IMR-90 (cell line): ENCODE measurements around the gene CATSPERZ. TPM values are rescaled to one million over a fixed set of nuclear protein-coding genes. Genes with fewer than 3 reads are reported as not detected.
A peak's percentile ranks its signal among the peaks of the same experiment; 100 is the strongest.
"Not testable (repeated sequence)": the region's sequence is repeated elsewhere in the genome, so short reads cannot be mapped to it uniquely, and the experiment has no call there.

Experiments
- ATAC-seq: fragments of 200-7000 bp; cut with Tn5 transposase; 2 replicates; pipeline ENCODE4 v1.9.1; 2020; ENCODE audit warnings: low read depth, mild to moderate bottlenecking, moderate library complexity
- BruUV-seq: library from RNA; stranded (reverse); fragments of 400-500 nt; replicated peaks from 2 replicates; lab custom pipeline; 2021; lab: Mats Ljungman, UMichigan
- CTCF ChIA-PET: fragments of 300-600 bp; formaldehyde crosslinking; extraction: SDS; loops from one replicate; lab custom pipeline; 2021; ENCODE audit warnings: antibody characterized with exemption; lab: Yijun Ruan, JAX
- POLR2A ChIA-PET: fragments of 300-600 bp; sonication (Branson Sonifier 250); formaldehyde crosslinking; loops from one replicate; lab custom pipeline; 2022; ENCODE audit warnings: antibody characterized with exemption; ENCODE audit not compliant: unreplicated experiment; lab: Charles Lee
- DNase-seq: peaks from one replicate; pipeline ENCODE4 v3.0.0; 2013
- H2AFZ ChIP-seq: replicated peaks from 2 replicates; pipeline ENCODE3; 2013; ENCODE audit warnings: low read length, mild to moderate bottlenecking; ENCODE audit not compliant: poor library complexity
- H2AK5ac ChIP-seq: 2 replicates; pipeline ENCODE4 v1.6.1; 2013; ENCODE audit warnings: low read depth, low read length, inconsistent platforms
- H2AK9ac ChIP-seq: replicated peaks from 2 replicates; pipeline ENCODE3; 2013; ENCODE audit warnings: mild to moderate bottlenecking, low read depth, low read length, moderate library complexity; ENCODE audit not compliant: poor library complexity
- H2BK120ac ChIP-seq: 2 replicates; pipeline ENCODE4 v1.6.1; 2013; ENCODE audit warnings: low read depth, low read length, inconsistent platforms
- H2BK15ac ChIP-seq: 3 replicates; pipeline ENCODE4 v1.6.1; 2013; ENCODE audit warnings: low read depth, low read length, inconsistent platforms
- H2BK20ac ChIP-seq: 2 replicates; pipeline ENCODE4 v1.6.1; 2013; ENCODE audit warnings: low read depth, mild to moderate bottlenecking, inconsistent platforms, low read length, moderate library complexity
- H2BK5ac ChIP-seq: 2 replicates; pipeline ENCODE4 v1.6.1; 2013; ENCODE audit warnings: mild to moderate bottlenecking, low read depth, low read length, inconsistent platforms; ENCODE audit not compliant: poor library complexity, severe bottlenecking
- H3K14ac ChIP-seq: replicated peaks from 2 replicates; pipeline ENCODE4 v1.6.1; 2013; ENCODE audit warnings: low read depth, low read length, inconsistent platforms
- H3K18ac ChIP-seq: 2 replicates; pipeline ENCODE4 v1.6.1; 2013; ENCODE audit warnings: low read depth, low read length, control low read depth
- H3K23ac ChIP-seq: 2 replicates; pipeline ENCODE4 v1.6.1; 2013; ENCODE audit warnings: low read depth, low read length, inconsistent platforms
- H3K27ac ChIP-seq: 2 replicates; pipeline ENCODE4 v1.5.1; 2013; ENCODE audit warnings: mild to moderate bottlenecking, control low read depth, low read length; ENCODE audit not compliant: insufficient read depth
- H3K27me3 ChIP-seq: 2 replicates; pipeline ENCODE4 v1.6.1; 2013; ENCODE audit warnings: low read length; ENCODE audit not compliant: control insufficient read depth, insufficient read depth
- H3K36me3 ChIP-seq: 2 replicates; pipeline ENCODE4 v1.6.1; 2013; ENCODE audit warnings: low read length, mixed read lengths; ENCODE audit not compliant: control insufficient read depth, insufficient read depth
- H3K4ac ChIP-seq: 2 replicates; pipeline ENCODE4 v1.6.1; 2013; ENCODE audit warnings: low read depth, low read length, inconsistent platforms
- H3K4me1 ChIP-seq: 2 replicates; pipeline ENCODE4 v1.6.1; 2013; ENCODE audit warnings: low read length, mixed read lengths; ENCODE audit not compliant: control insufficient read depth, insufficient read depth
- H3K4me2 ChIP-seq: 2 replicates; pipeline ENCODE4 v1.6.1; 2013; ENCODE audit warnings: low read depth, mild to moderate bottlenecking, control low read depth, low read length, moderate library complexity
- H3K4me3 ChIP-seq: 2 replicates; pipeline ENCODE4 v1.5.1; 2013; ENCODE audit warnings: low read depth, mild to moderate bottlenecking, control low read depth, low read length, moderate library complexity; ENCODE audit not compliant: insufficient read depth
- H3K56ac ChIP-seq: 2 replicates; pipeline ENCODE4 v1.6.1; 2013; ENCODE audit warnings: low read length, inconsistent platforms; ENCODE audit not compliant: insufficient read depth; ENCODE audit errors: extremely low read depth
- H3K79me1 ChIP-seq, 2 experiments: 2 replicates each; pipeline ENCODE4 v1.6.1; 2013; ENCODE audit warnings: low read length in 2 of 2, inconsistent platforms in 1 of 2, low read depth in 1 of 2
- H3K9ac ChIP-seq: 2 replicates; pipeline ENCODE4 v1.6.1; 2013; ENCODE audit warnings: low read depth, low read length, control low read depth
- H3K9me1 ChIP-seq: 2 replicates; pipeline ENCODE4 v1.6.1; 2013; ENCODE audit warnings: low read length, inconsistent platforms; ENCODE audit not compliant: insufficient read depth
- H3K9me3 ChIP-seq: 2 replicates; pipeline ENCODE4 v1.6.1; 2013; ENCODE audit warnings: low read length; ENCODE audit not compliant: control insufficient read depth, insufficient read depth
- H4K20me1 ChIP-seq: 2 replicates; pipeline ENCODE4 v1.6.1; 2013; ENCODE audit warnings: low read length, inconsistent platforms; ENCODE audit not compliant: insufficient read depth
- H4K5ac ChIP-seq: 2 replicates; pipeline ENCODE4 v1.6.1; 2013; ENCODE audit warnings: mild to moderate bottlenecking, low read depth, low read length, control low read depth
- H4K8ac ChIP-seq, 2 experiments: 2 replicates each; pipeline ENCODE4 v1.6.1; 2013; ENCODE audit warnings: low read depth in 2 of 2, low read length in 2 of 2, control low read depth in 1 of 2, inconsistent platforms in 1 of 2
- H4K91ac ChIP-seq: 2 replicates; pipeline ENCODE4 v1.6.1; 2013; ENCODE audit warnings: low read depth, low read length, inconsistent platforms; ENCODE audit not compliant: insufficient read depth
- MAZ ChIP-seq: IDR thresholded peaks from 2 replicates; pipeline ENCODE4 v1.6.1; 2012; ENCODE audit warnings: low read depth, mild to moderate bottlenecking, low read length, improper control_type of control experiment, moderate library complexity, borderline replicate concordance
- MXI1 ChIP-seq: IDR thresholded peaks from 2 replicates; pipeline ENCODE4 v1.6.1; 2012; ENCODE audit warnings: low read depth, mild to moderate bottlenecking, low read length, moderate library complexity, borderline replicate concordance
- SMC3 ChIP-seq: fragments of 150-350 bp; IDR thresholded peaks from 2 replicates; pipeline ENCODE4 v1.6.1; 2016; ENCODE audit warnings: low read depth, mild to moderate bottlenecking, antibody characterized with exemption, low read length, moderate library complexity
- WGBS, 2 experiments: methylation state at CpG; one replicate each; pipeline versions ENCODE4 v1.1.5 to v1.1.7; 2013; ENCODE audit warnings: missing lambda C conversion rate in 2 of 2; ENCODE audit not compliant: insufficient read length in 1 of 2; ENCODE audit errors: extremely low coverage in 2 of 2; 5-methylcytosine and 5-hydroxymethylcytosine counted together
- dilution Hi-C: fragments of 300-500 bp; cut with HindIII; formaldehyde crosslinking; loops from one replicate; pipeline ENCODE4 v1.14.3; 2018; ENCODE audit warnings: low sequenced_read_pairs; ENCODE audit not compliant: unreplicated experiment
- in situ Hi-C: fragments of 300-500 bp; cut with MboI; formaldehyde crosslinking; loops from 3 replicates; pipeline ENCODE4 v1.14.3; 2019; ENCODE audit warnings: low sequenced_read_pairs, inconsistent platforms, mixed read lengths
- intact Hi-C: fragments of 100-400 bp; cut with micrococcal nuclease; formaldehyde crosslinking; loops from 2 replicates; pipeline ENCODE4 v1.10.0; 2022
- polyA plus RNA-seq, 3 experiments: library from polyadenylated mRNA; depleted of rRNA; stranded (reverse); fragments of >200 nt; gene quantifications; 2 replicates each; pipeline ENCODE4 v1.2.3, GENCODE V29; 2012; ENCODE audit warnings: low replicate concordance in 1 of 3
- total RNA-seq: library from RNA; depleted of rRNA; stranded (reverse); fragments of >200 nt; gene quantifications from 2 replicates; pipeline ENCODE4 v1.2.3, GENCODE V29; 2012
- TF ChIP-seq, protein P1 (sequence below): conservative IDR thresholded peaks from 2 replicates; pipeline ENCODE4 v1.5.1; 2012; ENCODE audit warnings: mild to moderate bottlenecking, low read depth, low read length, improper control_type of control experiment

CATSPERZ gene
- total and polyA plus RNA-seq, 2 of the 4 experiments (the other 2 are of a cell fraction), result not detected

DNA sequence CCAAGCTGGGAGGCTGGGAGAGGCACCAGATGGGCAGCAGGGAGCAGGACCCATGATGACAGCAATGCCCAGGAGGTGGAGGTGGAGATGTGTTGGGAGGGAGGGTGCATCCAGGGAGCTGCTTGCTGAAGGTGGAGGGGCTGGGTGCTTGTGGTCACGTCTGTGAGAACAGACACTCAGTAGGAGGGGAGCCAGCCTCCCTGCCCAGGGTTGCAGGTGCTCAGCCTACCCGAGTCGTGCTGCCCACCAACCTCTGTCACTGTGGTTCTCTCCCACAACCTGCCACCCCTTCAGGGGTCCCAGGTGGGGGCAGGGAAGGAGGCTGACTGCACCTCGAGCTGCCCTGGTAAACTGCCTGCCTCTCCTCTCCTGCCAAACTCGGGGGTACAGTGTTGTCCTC is 23.2 kb downstream of the CATSPERZ start:
- H2BK120ac ChIP-seq, result no peak overlapping the region
- H4K8ac ChIP-seq, result no peak overlapping the region
- H3K27ac ChIP-seq, result no peak overlapping the region
- H3K79me1 ChIP-seq, result peaks cover 7 to 22% of the 10 kb centered on the region in 2 experiments
- H3K4me1 ChIP-seq, result peaks cover 10% of the 10 kb centered on the region
- H2AK9ac ChIP-seq, result peak overlapping the region; percentile 50
- dilution Hi-C loops (no loop called here), intact Hi-C loops (no loop called here), in situ Hi-C loops (no loop called here)
- H3K9me1 ChIP-seq, result peaks cover 14% of the 10 kb centered on the region
- H4K5ac ChIP-seq, result no peak overlapping the region
- no peak overlapping the region for H4K91ac ChIP-seq
- DNase-seq (no peak), ATAC-seq (no peak)
- H4K20me1 ChIP-seq, result no peaks in the 10 kb centered on the region; the same call in 1 of the 2 replicates
- H2BK5ac ChIP-seq, result peak overlapping the region; percentile 16
- no CpG with 5 or more reads among the region's 5 CpGs for WGBS, 2 experiments
- H2AFZ ChIP-seq, result peak overlapping the region; percentile 11
- H2BK15ac ChIP-seq, result no peak overlapping the region
- peaks cover 22% of the 10 kb centered on the region for H3K36me3 ChIP-seq
- no peak overlapping the region for H3K4ac ChIP-seq
- H3K14ac ChIP-seq, result no peak overlapping the region
- H2AK5ac ChIP-seq, result no peak overlapping the region; the same call in 1 of the 2 replicates
- no peaks in the 10 kb centered on the region; the same call in 1 of the 2 replicates for H3K27me3 ChIP-seq
- H3K4me2 ChIP-seq, result no peak overlapping the region
- ChIA-PET POLR2A (no interaction called here), CTCF (no interaction called here)
- no TSS peak for BruUV-seq
- no peak overlapping the region for H3K4me3 ChIP-seq
- no peak overlapping the region for H3K23ac ChIP-seq
- no peak overlapping the region for H3K9ac ChIP-seq
- H3K9me3 ChIP-seq, result 0 out of 2 replicates have a peak, but pooled peaks cover 2% of the 10 kb centered on the region
- H2BK20ac ChIP-seq, result no peak overlapping the region
- TF ChIP-seq SMC3 (no peak), MXI1 (no peak), MAZ (no peak)
- TF ChIP-seq, protein P1, sequence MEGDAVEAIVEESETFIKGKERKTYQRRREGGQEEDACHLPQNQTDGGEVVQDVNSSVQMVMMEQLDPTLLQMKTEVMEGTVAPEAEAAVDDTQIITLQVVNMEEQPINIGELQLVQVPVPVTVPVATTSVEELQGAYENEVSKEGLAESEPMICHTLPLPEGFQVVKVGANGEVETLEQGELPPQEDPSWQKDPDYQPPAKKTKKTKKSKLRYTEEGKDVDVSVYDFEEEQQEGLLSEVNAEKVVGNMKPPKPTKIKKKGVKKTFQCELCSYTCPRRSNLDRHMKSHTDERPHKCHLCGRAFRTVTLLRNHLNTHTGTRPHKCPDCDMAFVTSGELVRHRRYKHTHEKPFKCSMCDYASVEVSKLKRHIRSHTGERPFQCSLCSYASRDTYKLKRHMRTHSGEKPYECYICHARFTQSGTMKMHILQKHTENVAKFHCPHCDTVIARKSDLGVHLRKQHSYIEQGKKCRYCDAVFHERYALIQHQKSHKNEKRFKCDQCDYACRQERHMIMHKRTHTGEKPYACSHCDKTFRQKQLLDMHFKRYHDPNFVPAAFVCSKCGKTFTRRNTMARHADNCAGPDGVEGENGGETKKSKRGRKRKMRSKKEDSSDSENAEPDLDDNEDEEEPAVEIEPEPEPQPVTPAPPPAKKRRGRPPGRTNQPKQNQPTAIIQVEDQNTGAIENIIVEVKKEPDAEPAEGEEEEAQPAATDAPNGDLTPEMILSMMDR, result no peak
- H3K18ac ChIP-seq, result no peak overlapping the region
- no peak overlapping the region for H3K56ac ChIP-seq

DNA sequence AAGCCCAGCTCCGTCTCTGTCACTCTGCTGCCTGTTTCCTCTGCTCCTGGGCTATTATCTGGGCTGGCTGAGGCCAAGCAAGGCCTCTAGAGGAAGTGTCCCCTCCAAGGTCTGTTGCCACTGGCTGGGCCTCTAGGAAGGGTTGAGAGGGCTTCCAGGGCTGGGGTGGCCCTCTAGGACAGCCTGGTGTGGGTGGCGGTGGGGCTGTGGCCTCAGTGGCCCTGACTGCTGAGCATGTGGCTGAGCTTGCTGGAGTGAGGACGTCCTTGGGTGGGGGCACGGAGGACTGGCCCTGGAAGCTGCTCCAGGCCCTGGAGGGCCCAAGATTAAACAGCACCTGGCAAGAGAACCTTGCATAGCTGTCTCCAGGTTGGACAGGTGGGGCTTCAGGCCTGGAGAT is 23.8 kb downstream of the CATSPERZ start:
- H3K27me3 ChIP-seq, H3K56ac ChIP-seq, dilution Hi-C loops, BruUV-seq, H2AK5ac ChIP-seq, H3K14ac ChIP-seq, H3K4me2 ChIP-seq, H2BK15ac ChIP-seq, H2BK5ac ChIP-seq, H3K9ac ChIP-seq, H3K9me3 ChIP-seq, H4K20me1 ChIP-seq, DNase-seq, intact Hi-C loops, H3K23ac ChIP-seq, H3K27ac ChIP-seq, H3K4me3 ChIP-seq, ATAC-seq, H3K4me1 ChIP-seq, in situ Hi-C loops, H2BK20ac ChIP-seq, H3K4ac ChIP-seq, H3K18ac ChIP-seq, H4K8ac ChIP-seq, H4K5ac ChIP-seq, H2BK120ac ChIP-seq, POLR2A ChIA-PET, H2AFZ ChIP-seq, H4K91ac ChIP-seq: not testable (repeated sequence)
- Histone ChIP-seq H3K36me3 (peaks cover 22% of the 10 kb centered on the region), H2AK9ac (peak overlapping the region; percentile 50), H3K9me1 (peaks cover 12% of the 10 kb centered on the region), H3K79me1 (peaks cover 4 to 16% of the 10 kb centered on the region in 2 experiments)
- 68% methylated on average over 2 of the region's 4 CpGs; no CpG with 5 or more reads in 1 of the 2 experiments for WGBS, 2 experiments
- CTCF ChIA-PET, result interaction anchor here (1.5 kb wide), 1 partner anchor 23 kb away, joined by 5 read pairs; no protein-coding TSS in a partner anchor
